Activated naive CD8-positive, alpha-beta T cell (primary cell): ENCODE data around the gene DEAF1.

Source experiments
- H3K27ac Mint-ChIP-seq: one replicate; pipeline ENCODE4 v1.8.0; 2021; ENCODE audit warnings: mixed read lengths
- H3K27me3 Mint-ChIP-seq: one replicate; pipeline ENCODE4 v1.8.0; 2021; ENCODE audit warnings: mixed read lengths
- H3K36me3 Mint-ChIP-seq: one replicate; pipeline ENCODE4 v1.8.0; 2021; ENCODE audit warnings: mixed read lengths
- H3K4me1 Mint-ChIP-seq: one replicate; pipeline ENCODE4 v1.8.0; 2021; ENCODE audit warnings: low read depth, mixed read lengths
- H3K4me3 Mint-ChIP-seq: one replicate; pipeline ENCODE4 v1.8.0; 2021; ENCODE audit warnings: mild to moderate bottlenecking, mixed read lengths
- H3K9me3 Mint-ChIP-seq: one replicate; pipeline ENCODE4 v1.8.0; 2021; ENCODE audit warnings: low read depth, mixed read lengths

Gene DEAF1

GRCh38 chr11:606245-606644, 88.8 kb downstream of the DEAF1 start:
- Mint-ChIP-seq H3K27me3 (no peaks in the 10 kb centered on the region), H3K36me3 (no peaks in the 10 kb centered on the region), H3K4me1 (no peaks in the 10 kb centered on the region), H3K27ac (no peak overlapping the region), H3K9me3 (no peaks in the 10 kb centered on the region), H3K4me3 (no peak overlapping the region)

- Mint-ChIP-seq H3K4me1 (no peaks in the 10 kb centered on the region), H3K27ac (no peak overlapping the region), H3K27me3 (no peaks in the 10 kb centered on the region), H3K9me3 (no peaks in the 10 kb centered on the region), H3K4me3 (no peak overlapping the region), H3K36me3 (no peaks in the 10 kb centered on the region)
Observed at GRCh38 chr11:605286-606129, 89.5 kb downstream of the DEAF1 start.

GRCh38 chr11:603154-603553, 91.9 kb downstream of the DEAF1 start:
- Mint-ChIP-seq H3K27me3 (no peaks in the 10 kb centered on the region), H3K4me1 (no peaks in the 10 kb centered on the region), H3K36me3 (no peaks in the 10 kb centered on the region), H3K9me3 (no peaks in the 10 kb centered on the region), H3K27ac (no peak overlapping the region), H3K4me3 (no peak overlapping the region)

GRCh38 chr11:601573-602245, 93.3 kb downstream of the DEAF1 start:
- Mint-ChIP-seq H3K27ac (peak overlapping the region; percentile 10), H3K4me1 (no peaks in the 10 kb centered on the region), H3K4me3 (no peak overlapping the region), H3K9me3 (no peaks in the 10 kb centered on the region), H3K36me3 (no peaks in the 10 kb centered on the region), H3K27me3 (no peaks in the 10 kb centered on the region)

- Mint-ChIP-seq H3K36me3 (no peaks in the 10 kb centered on the region), H3K27ac (no peak overlapping the region), H3K4me3 (no peak overlapping the region), H3K9me3 (no peaks in the 10 kb centered on the region), H3K27me3 (no peaks in the 10 kb centered on the region), H3K4me1 (peaks cover 7% of the 10 kb centered on the region)
Observed at GRCh38 chr11:598005-598680, 96.9 kb downstream of the DEAF1 start.

GRCh38 chr11:597166-597725, 97.8 kb downstream of the DEAF1 start:
- no peaks in the 10 kb centered on the region for H3K27me3 Mint-ChIP-seq
- H3K27ac Mint-ChIP-seq: no peak overlapping the region
- H3K4me3 Mint-ChIP-seq: no peak overlapping the region
- H3K4me1 Mint-ChIP-seq: peaks cover 8% of the 10 kb centered on the region
- no peaks in the 10 kb centered on the region for H3K9me3 Mint-ChIP-seq
- H3K36me3 Mint-ChIP-seq: peaks cover 3% of the 10 kb centered on the region

- Mint-ChIP-seq H3K36me3 (peaks cover 3% of the 10 kb centered on the region), H3K4me3 (no peak overlapping the region), H3K4me1 (peaks cover 9% of the 10 kb centered on the region), H3K9me3 (no peaks in the 10 kb centered on the region), H3K27me3 (no peaks in the 10 kb centered on the region), H3K27ac (no peak overlapping the region)
Observed at GRCh38 chr11:596374-596773, 98.6 kb downstream of the DEAF1 start.

- H3K27me3 Mint-ChIP-seq: no peaks in the 10 kb centered on the region
- H3K9me3 Mint-ChIP-seq: no peaks in the 10 kb centered on the region
- peaks cover 3% of the 10 kb centered on the region for H3K36me3 Mint-ChIP-seq
- H3K27ac Mint-ChIP-seq: no peak overlapping the region
- H3K4me3 Mint-ChIP-seq: no peak overlapping the region
- peaks cover 9% of the 10 kb centered on the region for H3K4me1 Mint-ChIP-seq
Observed at GRCh38 chr11:595400-595799, 99.6 kb downstream of the DEAF1 start.
